Measurements from ENCODE around the gene BEND5. TPM values are rescaled to one million over a fixed set of nuclear protein-coding genes. Genes with fewer than 3 reads are reported as not detected.

BEND5 gene, protein sequence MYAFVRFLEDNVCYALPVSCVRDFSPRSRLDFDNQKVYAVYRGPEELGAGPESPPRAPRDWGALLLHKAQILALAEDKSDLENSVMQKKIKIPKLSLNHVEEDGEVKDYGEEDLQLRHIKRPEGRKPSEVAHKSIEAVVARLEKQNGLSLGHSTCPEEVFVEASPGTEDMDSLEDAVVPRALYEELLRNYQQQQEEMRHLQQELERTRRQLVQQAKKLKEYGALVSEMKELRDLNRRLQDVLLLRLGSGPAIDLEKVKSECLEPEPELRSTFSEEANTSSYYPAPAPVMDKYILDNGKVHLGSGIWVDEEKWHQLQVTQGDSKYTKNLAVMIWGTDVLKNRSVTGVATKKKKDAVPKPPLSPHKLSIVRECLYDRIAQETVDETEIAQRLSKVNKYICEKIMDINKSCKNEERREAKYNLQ
- total RNA-seq, result not detected in 2 replicates

DNA sequence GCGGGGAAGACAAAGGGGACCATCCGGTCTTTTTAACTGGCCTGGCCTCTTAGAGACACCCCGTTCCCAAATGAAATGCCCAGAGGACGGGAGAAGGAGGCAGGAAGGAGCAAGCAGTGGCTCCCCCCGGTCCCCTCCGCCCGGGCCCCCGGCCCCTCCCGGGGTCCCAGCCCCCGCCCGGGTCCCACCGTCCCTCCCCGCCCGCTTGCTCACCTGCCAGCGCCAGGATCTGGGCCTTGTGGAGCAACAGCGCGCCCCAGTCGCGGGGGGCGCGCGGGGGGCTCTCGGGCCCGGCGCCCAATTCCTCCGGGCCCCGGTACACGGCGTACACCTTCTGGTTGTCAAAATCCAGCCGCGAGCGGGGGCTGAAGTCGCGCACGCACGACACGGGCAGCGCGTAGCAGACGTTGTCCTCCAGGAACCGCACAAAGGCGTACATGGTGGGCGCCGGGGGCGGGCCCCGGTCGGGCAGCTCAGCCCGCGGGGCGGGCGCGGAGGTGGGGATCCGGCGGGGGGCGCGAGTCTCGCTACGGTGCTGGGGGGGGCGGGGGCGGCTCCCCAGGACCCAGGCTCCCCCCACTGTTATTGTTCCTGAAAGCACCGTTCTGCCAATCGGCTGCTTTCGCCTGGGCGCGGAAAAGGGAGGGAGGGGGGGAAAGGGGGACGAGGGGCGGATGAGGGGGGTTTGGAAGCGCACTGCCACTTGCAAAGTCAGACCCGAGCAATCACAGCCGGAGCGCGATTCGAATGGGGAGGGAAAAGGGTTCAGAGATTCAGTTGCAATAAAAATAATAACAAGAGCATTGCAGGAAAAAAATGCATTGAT is at the start of gene BEND5:
TSS of gene BEND5 (minus strand) at position 499 of the 826 bp plus-strand sequence. CDS start at position 439, 60 bp downstream.

Data from endothelial cell of coronary artery (primary cell).